ENCODE results near the gene SLX9.
"Not testable (repeated sequence)": the region's sequence is repeated elsewhere in the genome, so short reads cannot be mapped to it uniquely, and the experiment has no call there.

SLX9 gene

DNA sequence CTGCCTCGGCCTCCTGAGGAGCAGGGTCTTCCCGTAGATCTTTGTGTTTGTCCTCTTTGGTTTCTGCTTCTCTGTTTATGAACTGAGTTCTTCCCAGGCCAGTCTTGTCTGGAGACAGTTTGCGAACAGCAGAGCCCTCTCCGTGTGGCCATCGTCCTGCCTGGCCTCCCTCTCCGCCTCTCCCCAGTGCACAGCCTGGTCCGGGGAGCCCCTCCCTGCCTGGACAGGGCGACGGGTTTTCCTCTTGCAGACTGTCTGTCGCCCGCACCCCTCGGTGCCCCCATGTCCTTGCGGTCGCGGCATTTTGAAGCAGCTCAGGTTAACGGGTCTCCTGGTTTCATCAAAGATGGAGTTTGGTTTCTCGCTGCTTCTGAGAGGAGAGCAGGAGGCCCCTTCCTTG is 34.8 kb downstream of the SLX9 start:
- Histone ChIP-seq H3K4me1 (ENCODE audit: control insufficient read depth, insufficient read depth, low read length) (peaks cover 33% of the 10 kb centered on the region), H3K9me3 (ENCODE audit: control insufficient read depth, insufficient read depth, low read depth, low read length) (no peaks in the 10 kb centered on the region), H3K36me3 (ENCODE audit: control insufficient read depth, insufficient read depth, low read length) (peaks cover 54% of the 10 kb centered on the region), H3K4me3 (ENCODE audit: low read depth, low read length) (no peak overlapping the region), H3K27me3 (ENCODE audit: control insufficient read depth, insufficient read depth, low read length) (no peaks in the 10 kb centered on the region), H3K9ac (ENCODE audit: low read length) (no peak overlapping the region), H3K27ac (ENCODE audit: low read depth, low read length) (no peak overlapping the region)

DNA sequence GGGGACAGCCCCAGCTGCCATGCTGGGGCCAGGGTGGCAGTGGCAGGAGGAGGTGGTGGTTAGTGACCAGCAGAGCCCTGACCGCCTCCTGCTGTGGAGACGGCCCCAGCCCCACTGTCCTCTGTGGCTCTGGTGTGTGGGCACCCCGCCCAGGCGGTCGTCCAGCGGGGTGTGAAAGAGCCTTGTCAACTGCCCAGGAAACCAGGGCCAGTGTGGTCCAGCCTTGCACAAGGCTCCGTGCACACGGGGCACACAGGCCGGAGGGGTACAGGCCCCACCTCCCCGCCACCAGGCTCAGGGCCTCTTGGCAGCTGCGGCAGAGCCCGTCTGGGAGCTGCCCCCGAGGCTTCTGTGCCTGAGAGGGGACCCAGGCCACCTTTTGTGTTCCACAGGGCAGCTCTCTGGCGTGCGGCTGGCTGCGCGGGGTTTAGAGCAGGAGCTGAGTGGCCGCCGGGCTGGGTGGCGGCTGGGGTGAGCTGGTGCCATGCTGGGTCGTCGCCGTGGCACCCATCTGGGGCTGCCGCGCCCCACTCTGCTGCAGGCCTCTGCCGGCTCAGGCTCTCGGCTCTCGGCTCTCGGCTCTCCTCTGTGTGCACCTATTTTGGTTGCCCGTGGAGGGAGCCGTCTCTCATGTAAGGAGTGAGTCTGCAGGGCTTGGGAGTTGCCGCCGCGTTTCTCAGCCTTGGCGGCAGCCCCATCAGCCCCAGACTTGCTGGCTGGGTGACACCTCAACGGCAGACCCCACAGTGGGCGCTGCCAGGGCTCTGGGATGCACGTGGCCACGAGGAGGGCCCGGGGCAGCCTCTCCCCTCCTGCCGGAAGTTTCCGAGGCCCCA is 36.1 kb downstream of the SLX9 start:
- Histone ChIP-seq H3K4me1 (ENCODE audit: control insufficient read depth, insufficient read depth, low read length) (peaks cover 28% of the 10 kb centered on the region), H3K4me3 (ENCODE audit: low read depth, low read length) (no peak overlapping the region), H3K27me3 (ENCODE audit: control insufficient read depth, insufficient read depth, low read length) (no peaks in the 10 kb centered on the region), H3K27ac (ENCODE audit: low read depth, low read length) (0 out of 2 replicates have a peak overlapping the region, but pooled peaks have one; percentile 21), H3K9me3 (ENCODE audit: control insufficient read depth, insufficient read depth, low read depth, low read length) (no peaks in the 10 kb centered on the region), H3K9ac (ENCODE audit: low read length) (no peak overlapping the region), H3K36me3 (ENCODE audit: control insufficient read depth, insufficient read depth, low read length) (peaks cover 52% of the 10 kb centered on the region)

- H3K9me3 ChIP-seq (ENCODE audit: control insufficient read depth, insufficient read depth, low read depth, low read length); H3K9ac ChIP-seq (ENCODE audit: low read length); H3K27ac ChIP-seq (ENCODE audit: low read depth, low read length); H3K4me3 ChIP-seq (ENCODE audit: low read depth, low read length); H3K27me3 ChIP-seq (ENCODE audit: control insufficient read depth, insufficient read depth, low read length): not testable (repeated sequence)
- Histone ChIP-seq H3K36me3 (ENCODE audit: control insufficient read depth, insufficient read depth, low read length) (peaks cover 50% of the 10 kb centered on the region), H3K4me1 (ENCODE audit: control insufficient read depth, insufficient read depth, low read length) (peaks cover 22% of the 10 kb centered on the region; the same call in 1 of the 2 replicates)
Observed at GRCh38 chr21:44976556-44977393, 36.9 kb downstream of the SLX9 start.

GRCh38 chr21:44977616-44978340 is 37.9 kb downstream of the SLX9 start:
- peaks cover 17% of the 10 kb centered on the region; the same call in 1 of the 2 replicates for H3K4me1 ChIP-seq (ENCODE audit: control insufficient read depth, insufficient read depth, low read length)
- H3K27me3 ChIP-seq (ENCODE audit: control insufficient read depth, insufficient read depth, low read length): no peaks in the 10 kb centered on the region
- H3K36me3 ChIP-seq (ENCODE audit: control insufficient read depth, insufficient read depth, low read length): peaks cover 44% of the 10 kb centered on the region
- no peaks in the 10 kb centered on the region for H3K9me3 ChIP-seq (ENCODE audit: control insufficient read depth, insufficient read depth, low read depth, low read length)
- 0 out of 2 replicates have a peak overlapping the region, but pooled peaks have one; percentile 11 for H3K27ac ChIP-seq (ENCODE audit: low read depth, low read length)
- no peak overlapping the region for H3K4me3 ChIP-seq (ENCODE audit: low read depth, low read length)
- no peak overlapping the region for H3K9ac ChIP-seq (ENCODE audit: low read length)

- Histone ChIP-seq H3K4me3 (ENCODE audit: low read depth, low read length) (no peak overlapping the region), H3K4me1 (ENCODE audit: control insufficient read depth, insufficient read depth, low read length) (peaks cover 22% of the 10 kb centered on the region; the same call in 1 of the 2 replicates), H3K9ac (ENCODE audit: low read length) (no peak overlapping the region), H3K27ac (ENCODE audit: low read depth, low read length) (no peak overlapping the region), H3K27me3 (ENCODE audit: control insufficient read depth, insufficient read depth, low read length) (no peaks in the 10 kb centered on the region), H3K9me3 (ENCODE audit: control insufficient read depth, insufficient read depth, low read depth, low read length) (no peaks in the 10 kb centered on the region), H3K36me3 (ENCODE audit: control insufficient read depth, insufficient read depth, low read length) (peaks cover 29% of the 10 kb centered on the region)
Observed at GRCh38 chr21:44979687-44980561, 40.1 kb downstream of the SLX9 start.

- Histone ChIP-seq H3K9me3 (ENCODE audit: control insufficient read depth, insufficient read depth, low read depth, low read length) (no peaks in the 10 kb centered on the region), H3K27ac (ENCODE audit: low read depth, low read length) (no peak overlapping the region), H3K36me3 (ENCODE audit: control insufficient read depth, insufficient read depth, low read length) (peaks cover 20% of the 10 kb centered on the region), H3K27me3 (ENCODE audit: control insufficient read depth, insufficient read depth, low read length) (no peaks in the 10 kb centered on the region), H3K4me1 (ENCODE audit: control insufficient read depth, insufficient read depth, low read length) (peaks cover 25% of the 10 kb centered on the region; the same call in 1 of the 2 replicates), H3K4me3 (ENCODE audit: low read depth, low read length) (no peak overlapping the region), H3K9ac (ENCODE audit: low read length) (no peak overlapping the region)
Observed at GRCh38 chr21:44980562-44981489, 41.0 kb downstream of the SLX9 start.

GRCh38 chr21:44982558-44983250 is 42.9 kb downstream of the SLX9 start:
- Histone ChIP-seq H3K4me1 (ENCODE audit: control insufficient read depth, insufficient read depth, low read length) (peaks cover 30% of the 10 kb centered on the region; the same call in 1 of the 2 replicates), H3K9me3 (ENCODE audit: control insufficient read depth, insufficient read depth, low read depth, low read length) (no peaks in the 10 kb centered on the region), H3K27ac (ENCODE audit: low read depth, low read length) (no peak overlapping the region), H3K4me3 (ENCODE audit: low read depth, low read length) (no peak overlapping the region), H3K9ac (ENCODE audit: low read length) (no peak overlapping the region), H3K27me3 (ENCODE audit: control insufficient read depth, insufficient read depth, low read length) (no peaks in the 10 kb centered on the region), H3K36me3 (ENCODE audit: control insufficient read depth, insufficient read depth, low read length) (peaks cover 10% of the 10 kb centered on the region; the same call in 1 of the 2 replicates)

DNA sequence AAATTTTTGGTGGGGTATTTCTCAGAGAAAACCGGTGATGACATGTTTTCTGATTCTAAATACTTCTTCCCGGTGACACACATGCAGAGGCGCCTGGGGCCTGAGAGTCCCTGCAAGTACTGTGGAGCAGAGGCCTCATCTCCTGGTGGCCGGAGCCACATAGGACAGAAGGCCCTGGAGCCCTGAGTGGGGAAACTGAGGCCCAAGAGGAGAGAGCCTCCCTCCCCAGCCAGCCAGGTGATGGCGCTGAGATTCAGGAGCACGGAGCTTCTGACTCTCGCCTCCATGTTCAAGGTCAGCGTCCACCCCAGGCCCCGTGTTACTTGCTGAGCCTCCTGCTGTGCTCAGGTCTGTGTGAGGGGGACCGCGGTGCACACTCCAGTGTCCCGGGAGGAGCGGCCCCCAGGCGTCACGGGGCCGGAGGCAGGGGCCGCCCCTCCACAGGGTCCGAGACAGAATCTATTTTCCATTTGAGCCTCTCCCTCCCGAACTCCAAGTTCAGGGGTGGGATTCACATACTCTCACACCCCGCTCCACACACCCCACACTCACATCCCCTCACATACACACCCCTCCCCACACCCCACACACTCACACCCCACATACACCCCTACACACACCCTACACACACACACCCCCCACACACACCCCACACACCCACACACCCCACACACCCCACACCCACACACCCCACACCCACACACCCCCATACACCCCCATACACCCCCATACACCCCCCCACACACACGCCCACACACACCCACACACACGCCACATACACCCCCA is 43.8 kb downstream of the SLX9 start:
- Histone ChIP-seq H3K4me1 (ENCODE audit: control insufficient read depth, insufficient read depth, low read length) (peaks cover 30% of the 10 kb centered on the region; the same call in 1 of the 2 replicates), H3K9ac (ENCODE audit: low read length) (no peak overlapping the region), H3K27me3 (ENCODE audit: control insufficient read depth, insufficient read depth, low read length) (no peaks in the 10 kb centered on the region), H3K4me3 (ENCODE audit: low read depth, low read length) (no peak overlapping the region), H3K9me3 (ENCODE audit: control insufficient read depth, insufficient read depth, low read depth, low read length) (no peaks in the 10 kb centered on the region), H3K36me3 (ENCODE audit: control insufficient read depth, insufficient read depth, low read length) (peaks cover 6% of the 10 kb centered on the region; the same call in 1 of the 2 replicates), H3K27ac (ENCODE audit: low read depth, low read length) (no peak overlapping the region)
